GM12865 (cell line): ENCODE measurements around the gene TMEM53.

Experiments used
- DNase-seq: peaks from one replicate; pipeline ENCODE4 v3.0.0; 2010; ENCODE audit warnings: low read depth
- H3K4me3 ChIP-seq: 2 replicates; pipeline ENCODE4 v1.5.1; 2011; ENCODE audit warnings: mild to moderate bottlenecking, low read depth, low read length, control low read depth
- TF ChIP-seq, protein P1 (sequence below): IDR thresholded peaks from 2 replicates; pipeline ENCODE4 v1.5.1; 2011; ENCODE audit warnings: low read length, control low read depth, low read depth, inconsistent platforms; ENCODE audit not compliant: insufficient read depth; ENCODE audit errors: missing control alignments

Gene TMEM53

DNA sequence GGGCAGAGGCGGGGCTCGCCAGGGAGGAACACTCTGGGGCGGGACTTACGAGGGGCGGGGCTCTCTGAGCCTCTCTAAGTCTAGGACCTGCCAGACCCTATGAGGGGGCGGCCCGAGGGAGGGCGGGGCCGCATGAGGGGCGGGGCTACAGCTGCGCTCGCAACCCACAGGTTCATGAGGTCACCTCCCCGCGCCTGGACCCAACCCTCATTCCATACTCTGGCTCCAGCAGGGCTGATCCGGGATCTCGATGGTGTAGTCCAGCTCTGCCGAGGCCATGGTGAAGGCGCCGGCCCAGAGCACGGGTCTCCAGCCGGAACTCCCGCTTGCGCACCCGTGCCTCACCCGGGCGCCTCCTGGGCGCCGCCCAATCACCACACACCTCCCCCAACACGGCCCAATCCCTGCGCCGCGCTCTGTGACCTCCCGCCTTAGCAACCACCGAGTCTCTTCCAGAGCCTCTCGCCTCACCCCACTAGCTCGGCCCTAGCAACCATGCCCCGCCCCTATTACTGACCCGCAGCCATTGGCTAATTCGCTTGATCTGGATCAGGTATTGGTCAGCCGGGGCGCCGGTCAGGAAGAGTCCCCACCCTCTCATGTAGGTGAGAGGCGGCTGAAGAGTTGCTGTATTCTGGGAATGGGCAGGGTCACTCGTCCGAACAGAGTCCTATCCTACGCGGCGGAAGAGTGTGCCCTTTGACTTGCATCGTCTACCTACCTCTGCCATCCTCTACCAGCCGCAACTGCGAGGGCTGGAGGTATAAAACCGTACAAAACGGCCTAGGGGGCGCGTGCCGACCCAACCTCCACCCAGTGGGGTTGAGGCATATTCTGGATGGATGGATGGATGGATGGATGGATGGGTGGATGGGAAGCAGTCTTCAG lies at the start of gene TMEM53, which contains the start of gene ARMH1:
Gene TMEM53 (minus strand): TSS at position 369 of the 888 bp plus-strand sequence. CDS start 90 bp downstream, at position 279.
Gene ARMH1 (plus strand): TSS at position 602 of the 888 bp plus-strand sequence. CDS start 14,984 bp downstream, outside the sequence.
- DNase-seq = peak; percentile 99
- H3K4me3 ChIP-seq = peak within 1 kb of the TSS; percentile 85
- TF ChIP-seq, protein P1, sequence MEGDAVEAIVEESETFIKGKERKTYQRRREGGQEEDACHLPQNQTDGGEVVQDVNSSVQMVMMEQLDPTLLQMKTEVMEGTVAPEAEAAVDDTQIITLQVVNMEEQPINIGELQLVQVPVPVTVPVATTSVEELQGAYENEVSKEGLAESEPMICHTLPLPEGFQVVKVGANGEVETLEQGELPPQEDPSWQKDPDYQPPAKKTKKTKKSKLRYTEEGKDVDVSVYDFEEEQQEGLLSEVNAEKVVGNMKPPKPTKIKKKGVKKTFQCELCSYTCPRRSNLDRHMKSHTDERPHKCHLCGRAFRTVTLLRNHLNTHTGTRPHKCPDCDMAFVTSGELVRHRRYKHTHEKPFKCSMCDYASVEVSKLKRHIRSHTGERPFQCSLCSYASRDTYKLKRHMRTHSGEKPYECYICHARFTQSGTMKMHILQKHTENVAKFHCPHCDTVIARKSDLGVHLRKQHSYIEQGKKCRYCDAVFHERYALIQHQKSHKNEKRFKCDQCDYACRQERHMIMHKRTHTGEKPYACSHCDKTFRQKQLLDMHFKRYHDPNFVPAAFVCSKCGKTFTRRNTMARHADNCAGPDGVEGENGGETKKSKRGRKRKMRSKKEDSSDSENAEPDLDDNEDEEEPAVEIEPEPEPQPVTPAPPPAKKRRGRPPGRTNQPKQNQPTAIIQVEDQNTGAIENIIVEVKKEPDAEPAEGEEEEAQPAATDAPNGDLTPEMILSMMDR = no peak

DNA sequence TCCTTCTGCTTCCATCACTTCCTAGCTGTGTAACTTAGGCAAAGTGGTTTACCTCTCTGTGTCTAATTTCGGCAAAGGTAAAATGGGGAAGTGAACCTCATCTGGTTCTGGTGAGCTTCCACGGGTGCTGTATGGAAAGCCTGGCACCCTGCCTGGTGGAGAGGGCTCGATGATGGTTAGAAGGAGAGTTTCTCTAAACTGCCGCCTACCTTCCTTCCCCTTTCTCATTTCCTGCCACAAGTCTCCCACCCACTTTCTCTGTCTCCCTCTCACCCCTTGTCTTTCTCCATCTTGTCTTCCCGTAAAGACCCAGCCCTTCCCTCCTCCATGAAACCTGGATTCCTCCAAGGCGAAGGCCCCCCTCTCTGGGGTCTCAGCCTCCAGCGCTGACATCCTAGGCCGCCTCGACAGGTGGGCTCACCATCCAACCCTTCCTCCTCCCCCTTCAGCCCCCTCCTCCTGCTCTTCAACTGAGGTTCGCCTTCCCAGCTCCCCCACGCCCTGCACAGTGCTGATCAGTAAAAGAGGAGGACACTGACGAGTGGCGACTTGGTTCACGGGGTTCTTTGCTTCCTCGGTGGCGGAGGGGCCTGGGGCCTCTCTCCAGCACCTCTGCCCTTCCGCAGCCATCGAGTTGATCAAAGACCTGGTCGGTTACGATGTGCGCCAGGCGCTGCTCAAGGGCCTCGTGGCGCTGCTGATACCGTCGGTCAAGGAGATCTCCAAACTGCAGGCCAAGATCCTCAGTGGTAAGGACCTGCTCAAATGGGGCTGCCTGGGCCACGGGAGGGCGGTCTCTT lies 49.4 kb upstream of the TMEM53 start:
- DNase-seq = peak; percentile 81

DNA sequence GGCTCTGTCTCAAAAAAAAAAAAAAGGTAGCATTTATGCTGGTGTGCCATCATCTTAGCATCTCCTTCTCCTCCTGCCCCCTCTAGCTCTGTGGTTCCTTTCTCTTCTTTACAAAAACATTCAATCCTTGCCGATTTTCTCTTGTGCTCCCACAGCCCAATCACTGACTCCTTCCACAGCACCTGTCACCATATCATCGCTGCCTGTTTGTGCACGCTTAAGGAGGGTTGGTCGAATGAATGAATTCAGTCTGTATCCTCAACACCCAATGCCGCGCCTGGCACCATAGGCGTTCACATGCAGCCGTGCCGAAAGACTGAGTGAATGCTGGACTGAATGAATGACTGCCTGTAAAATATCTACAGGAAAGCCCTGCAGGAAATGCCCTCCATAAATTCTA lies 48.8 kb upstream of the TMEM53 start:
- H3K4me3 ChIP-seq = peak overlapping the region; percentile 11; the same call in 1 of the 2 replicates
- TF ChIP-seq, protein P1 = no peak
- peak; percentile 44 for DNase-seq

More for the DNA sequence above, 49.4 kb upstream of the TMEM53 start:
- TF ChIP-seq, protein P1 = no peak
- no peak overlapping the region for H3K4me3 ChIP-seq

DNA sequence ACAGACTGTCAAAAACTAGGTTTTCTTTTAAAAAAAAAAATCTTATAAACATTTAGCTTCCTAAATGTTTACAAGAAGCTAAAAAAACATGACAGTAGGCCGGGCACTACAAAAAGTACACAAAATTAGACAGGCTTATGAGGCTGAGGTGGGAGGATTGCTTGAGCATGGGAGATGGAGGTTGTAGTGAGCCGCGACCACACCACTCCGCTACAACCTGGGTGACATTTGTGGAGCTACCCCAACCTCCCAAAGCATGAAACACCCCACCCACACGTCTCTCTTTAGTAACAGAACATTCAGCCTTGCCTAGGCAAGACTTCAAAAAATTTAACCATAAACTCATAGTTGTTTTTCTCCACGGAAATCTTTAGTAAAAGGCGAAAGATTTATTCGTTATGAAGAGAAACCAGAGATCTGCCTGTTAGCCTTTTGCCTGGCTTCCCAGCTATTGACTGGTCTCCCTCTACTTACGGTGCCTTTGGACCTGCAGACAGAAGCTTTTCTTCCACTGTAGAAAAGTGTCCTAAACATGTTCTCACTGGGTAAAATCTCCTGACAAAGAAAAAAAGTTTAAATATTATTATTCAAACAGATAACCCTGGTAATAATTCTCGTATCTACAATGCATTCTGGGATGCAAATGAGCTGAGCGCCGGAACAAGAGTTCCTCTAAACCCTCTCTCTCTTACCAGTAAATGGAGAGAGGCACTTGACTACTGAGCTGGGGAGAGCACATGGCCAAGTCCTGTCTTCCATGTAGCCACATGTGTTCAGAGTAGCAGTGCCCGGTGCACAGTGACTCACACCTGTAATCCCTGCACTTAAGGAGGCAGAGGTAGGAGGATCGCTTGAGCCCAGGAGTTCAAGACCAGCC lies 47.4 kb upstream of the TMEM53 start:
- H3K4me3 ChIP-seq = no peak overlapping the region; the same call in 1 of the 2 replicates
- TF ChIP-seq, protein P1 = no peak
- peak; percentile 100 for DNase-seq

DNA sequence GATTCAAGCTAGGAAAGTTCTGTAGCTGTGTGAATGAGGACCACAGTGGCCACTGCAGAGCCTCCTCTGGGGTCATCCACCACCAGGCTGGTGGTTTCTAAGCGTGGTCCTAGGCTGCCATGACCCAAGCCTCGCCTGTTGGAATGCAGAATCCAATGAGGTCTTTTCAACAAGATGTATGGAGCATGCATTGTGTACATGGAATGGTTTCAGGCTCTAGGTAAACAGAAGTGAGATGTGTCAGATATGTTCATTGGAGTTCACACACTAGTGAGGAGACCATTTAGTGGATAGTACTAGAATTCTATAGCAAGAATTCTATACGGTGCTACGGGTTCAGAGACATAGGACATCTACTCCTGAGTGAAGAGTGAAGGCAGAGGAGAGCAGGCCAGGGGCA lies 46.0 kb upstream of the TMEM53 start:
- TF ChIP-seq, protein P1 = no peak
- DNase-seq = no peak
- no peak overlapping the region for H3K4me3 ChIP-seq

DNA sequence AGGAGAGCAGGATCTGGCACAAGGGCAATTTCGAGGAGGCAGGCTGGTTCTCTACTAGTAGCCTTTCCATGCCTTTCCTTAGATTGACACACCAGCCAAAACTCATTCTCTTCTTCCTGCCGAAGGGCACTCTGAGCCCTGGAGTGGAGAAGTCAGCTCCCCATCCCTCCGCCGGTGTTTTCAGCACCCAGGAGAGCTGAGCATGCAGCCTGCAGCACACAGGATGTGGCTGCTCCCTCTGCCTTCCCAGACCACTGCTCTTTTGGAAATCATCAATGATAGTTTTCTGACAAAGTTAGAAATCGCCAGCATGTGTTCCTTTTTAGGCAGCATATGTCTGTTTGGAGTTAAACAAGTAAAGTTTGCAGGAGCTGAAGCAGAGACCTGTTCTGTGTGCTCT lies 45.0 kb upstream of the TMEM53 start:
- H3K4me3 ChIP-seq = no peak overlapping the region
- TF ChIP-seq, protein P1 = no peak
- no peak for DNase-seq
